ENCODE measurements around the gene MRPS34. TPM values are rescaled to one million over a fixed set of nuclear protein-coding genes. Genes with fewer than 3 reads are reported as not detected.
"Not testable (repeated sequence)": the region's sequence is repeated elsewhere in the genome, so short reads cannot be mapped to it uniquely, and the experiment has no call there.

The MRPS34 gene
- total RNA-seq, 1 experiment from 2014 or later = 102 TPM

- in situ Hi-C loops (cut with HindIII; ENCODE audit: low pct_unique_long_range_greater_than_20kb, low sequenced_read_pairs) = no loop called here
- DNase-seq (ENCODE audit: low read depth, low spot score) = no peak
Observed at GRCh38 chr16:1745181-1745899, 27.6 kb downstream of the MRPS34 start.

DNA sequence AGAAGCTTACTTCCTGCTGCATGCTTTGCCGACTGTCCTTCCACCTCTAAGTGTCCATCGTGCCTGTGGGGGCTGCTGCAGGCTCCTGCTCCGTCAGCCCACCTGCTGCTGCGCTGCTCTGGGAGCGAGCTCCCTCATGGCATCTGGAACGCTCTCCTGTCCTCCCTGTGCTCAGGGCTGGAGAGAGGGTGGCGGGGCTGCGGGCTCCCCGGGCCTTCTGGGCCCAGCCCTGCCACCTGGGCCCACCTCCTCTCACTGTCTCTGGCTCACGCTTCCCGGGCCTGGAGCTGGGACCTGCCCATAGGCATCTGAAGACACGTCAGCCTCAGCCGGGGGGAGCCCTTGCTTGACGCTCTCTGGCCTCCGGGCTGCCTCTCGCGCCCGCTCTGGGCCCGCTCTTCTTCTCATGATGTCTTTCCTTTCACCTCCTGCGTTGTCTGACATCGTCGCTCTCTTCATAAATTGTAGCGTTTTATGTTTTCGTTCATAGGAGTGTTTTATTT lies 28.5 kb downstream of the MRPS34 start:
- in situ Hi-C loops (cut with HindIII; ENCODE audit: low pct_unique_long_range_greater_than_20kb, low sequenced_read_pairs) = no loop called here
- DNase-seq (ENCODE audit: low read depth, low spot score) = no peak

GRCh38 chr16:1743376-1744337 lies 29.3 kb downstream of the MRPS34 start:
- DNase-seq (ENCODE audit: low read depth, low spot score) = no peak
- in situ Hi-C loops (cut with HindIII; ENCODE audit: low pct_unique_long_range_greater_than_20kb, low sequenced_read_pairs) = no loop called here

- no peak for DNase-seq (ENCODE audit: low read depth, low spot score)
- in situ Hi-C loops (cut with HindIII; ENCODE audit: low pct_unique_long_range_greater_than_20kb, low sequenced_read_pairs) = no loop called here
Observed at GRCh38 chr16:1741553-1742165, 31.3 kb downstream of the MRPS34 start.

DNA sequence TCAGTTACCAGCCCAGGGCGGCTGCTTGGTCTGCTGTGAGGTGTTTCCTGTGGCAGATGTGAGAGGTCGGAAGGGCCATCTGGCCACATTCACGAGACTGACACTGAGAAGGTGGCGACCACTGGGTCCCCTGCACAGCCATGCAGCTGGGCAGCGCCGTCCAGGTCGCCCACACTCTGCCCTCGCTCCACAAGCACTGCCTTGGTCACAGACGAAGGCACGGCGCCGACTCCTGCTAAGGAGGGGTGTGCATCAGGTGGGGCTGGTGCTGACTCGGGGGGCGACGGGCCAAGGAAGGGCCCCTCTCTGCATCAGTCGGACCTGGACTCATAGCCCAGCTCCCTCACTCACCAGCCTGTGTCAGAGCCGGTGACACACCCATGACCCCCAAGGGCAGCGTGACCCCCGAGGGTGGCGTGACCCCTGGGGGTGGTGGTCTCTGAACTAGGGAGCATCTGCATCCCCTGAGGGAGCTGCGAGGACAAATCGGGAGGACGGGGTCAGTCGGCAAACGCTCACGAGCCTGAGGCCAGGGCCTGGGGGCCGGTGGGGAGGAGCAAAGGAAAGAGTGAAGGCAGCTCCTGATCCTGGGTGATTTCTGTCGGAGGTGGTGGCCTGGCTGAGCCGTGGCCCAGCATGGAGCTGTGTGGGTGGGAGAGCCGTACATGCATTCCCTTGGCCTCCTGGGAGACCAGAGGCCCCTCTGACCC lies 32.0 kb downstream of the MRPS34 start:
- in situ Hi-C loops (cut with HindIII; ENCODE audit: low pct_unique_long_range_greater_than_20kb, low sequenced_read_pairs) = no loop called here
- no peak for DNase-seq (ENCODE audit: low read depth, low spot score)

GRCh38 chr16:1740234-1740633 lies 32.7 kb downstream of the MRPS34 start:
- DNase-seq (ENCODE audit: low read depth, low spot score) = no peak
- in situ Hi-C loops (cut with HindIII; ENCODE audit: low pct_unique_long_range_greater_than_20kb, low sequenced_read_pairs) = no loop called here

GRCh38 chr16:1734816-1735215 lies 38.1 kb downstream of the MRPS34 start:
- DNase-seq (ENCODE audit: low read depth, low spot score) = no peak
- in situ Hi-C loops (cut with HindIII; ENCODE audit: low pct_unique_long_range_greater_than_20kb, low sequenced_read_pairs) = no loop called here

- no peak for DNase-seq (ENCODE audit: low read depth, low spot score)
- in situ Hi-C loops (cut with HindIII; ENCODE audit: low pct_unique_long_range_greater_than_20kb, low sequenced_read_pairs) = no loop called here
Observed at GRCh38 chr16:1734123-1734522, 38.8 kb downstream of the MRPS34 start.

DNA sequence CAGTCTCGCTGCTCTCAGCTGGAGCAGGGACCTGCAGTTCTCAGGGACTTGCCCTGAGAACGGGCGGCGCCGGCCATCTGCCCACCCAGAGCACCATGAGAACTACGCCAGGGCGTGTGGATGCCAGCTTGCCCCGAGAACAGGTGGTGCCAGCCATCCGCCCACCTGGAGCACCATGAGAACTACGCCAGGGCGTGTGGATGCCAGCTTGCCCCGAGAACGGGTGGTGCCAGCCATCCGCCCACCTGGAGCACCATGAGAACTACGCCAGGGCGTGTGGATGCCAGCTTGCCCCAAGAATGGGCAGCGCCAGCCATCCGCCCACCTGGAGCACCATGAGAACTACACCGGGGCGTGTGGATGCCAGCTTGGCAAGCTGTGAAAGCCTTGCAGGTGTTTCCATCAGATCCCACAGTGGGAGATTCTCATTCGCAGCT lies 40.4 kb downstream of the MRPS34 start:
- DNase-seq (ENCODE audit: low read depth, low spot score); in situ Hi-C loops (cut with HindIII; ENCODE audit: low pct_unique_long_range_greater_than_20kb, low sequenced_read_pairs): not testable (repeated sequence)

GRCh38 chr16:1732071-1732470 lies 40.9 kb downstream of the MRPS34 start:
- no peak for DNase-seq (ENCODE audit: low read depth, low spot score)
- in situ Hi-C loops (cut with HindIII; ENCODE audit: low pct_unique_long_range_greater_than_20kb, low sequenced_read_pairs) = no loop called here

- DNase-seq (ENCODE audit: low read depth, low spot score) = no peak
- in situ Hi-C loops (cut with HindIII; ENCODE audit: low pct_unique_long_range_greater_than_20kb, low sequenced_read_pairs) = no loop called here
Observed at GRCh38 chr16:1731603-1732002, 41.3 kb downstream of the MRPS34 start.

- no peak for DNase-seq (ENCODE audit: low read depth, low spot score)
- in situ Hi-C loops (cut with HindIII; ENCODE audit: low pct_unique_long_range_greater_than_20kb, low sequenced_read_pairs) = no loop called here
Observed at GRCh38 chr16:1731073-1731472, 41.9 kb downstream of the MRPS34 start.

GRCh38 chr16:1729445-1729844 lies 43.5 kb downstream of the MRPS34 start:
- DNase-seq (ENCODE audit: low read depth, low spot score) = no peak
- in situ Hi-C loops (cut with HindIII; ENCODE audit: low pct_unique_long_range_greater_than_20kb, low sequenced_read_pairs) = no loop called here

GRCh38 chr16:1729026-1729425 lies 43.9 kb downstream of the MRPS34 start:
- DNase-seq (ENCODE audit: low read depth, low spot score) = no peak
- in situ Hi-C loops (cut with HindIII; ENCODE audit: low pct_unique_long_range_greater_than_20kb, low sequenced_read_pairs) = no loop called here

- no peak for DNase-seq (ENCODE audit: low read depth, low spot score)
- in situ Hi-C loops (cut with HindIII; ENCODE audit: low pct_unique_long_range_greater_than_20kb, low sequenced_read_pairs) = no loop called here
Observed at GRCh38 chr16:1727651-1728624, 45.0 kb downstream of the MRPS34 start.

DNA sequence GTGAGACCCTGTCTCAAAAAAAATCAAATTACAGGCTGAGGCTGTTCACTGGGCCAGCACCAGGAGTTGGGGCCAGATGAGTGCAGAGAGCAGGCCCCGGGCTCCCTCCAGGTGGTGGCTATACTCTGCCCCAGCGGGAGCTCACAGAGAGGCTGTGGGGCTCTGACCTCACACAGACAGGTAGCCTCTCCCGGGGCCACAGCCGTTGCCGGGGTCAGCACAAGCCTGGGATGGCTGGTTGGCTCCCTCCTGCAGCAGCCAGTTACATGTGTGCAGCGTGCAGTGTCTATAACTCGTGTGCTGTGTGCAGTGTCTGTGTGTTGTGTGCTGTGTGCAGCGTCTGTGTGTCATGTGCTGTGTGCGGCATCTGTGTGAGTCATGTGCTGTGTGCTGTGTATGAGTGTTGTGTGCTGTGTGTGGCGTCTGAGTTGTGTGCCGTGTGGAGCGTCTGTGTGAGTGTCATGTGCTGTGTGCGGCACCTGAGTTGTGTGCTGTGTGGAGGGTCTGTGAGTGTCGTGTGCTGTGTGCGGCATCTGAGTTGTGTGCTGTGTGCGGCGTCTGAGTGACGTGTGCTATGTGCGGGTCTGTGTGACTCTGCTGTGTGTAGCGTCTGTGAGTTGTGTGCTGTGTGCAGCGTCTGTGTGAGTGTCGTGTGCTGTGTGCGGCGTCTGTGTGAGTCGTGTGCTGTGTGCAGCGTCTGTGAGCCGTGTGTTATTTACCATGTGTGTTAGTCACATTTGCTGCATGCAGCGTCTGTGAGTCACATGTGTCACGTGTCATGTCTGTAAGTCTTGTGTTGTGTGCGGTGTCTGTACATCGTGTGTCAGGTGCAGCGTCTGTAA lies 46.1 kb downstream of the MRPS34 start:
- no peak for DNase-seq (ENCODE audit: low read depth, low spot score)
- in situ Hi-C loops (cut with HindIII; ENCODE audit: low pct_unique_long_range_greater_than_20kb, low sequenced_read_pairs) = no loop called here

All from SK-MEL-5 (cell line).